ENCODE results near the gene CDNF. TPM values are rescaled to one million over a fixed set of nuclear protein-coding genes. Genes with fewer than 3 reads are reported as not detected.

The CDNF gene
- total RNA-seq, result 0.34 and 1.9 TPM in 2 replicates

GRCh38 chr10:14837757-14838581 is at the start of gene CDNF, which contains the start of the genes HSPA14 and MSANTD7:
TSS of gene CDNF (minus strand) at chr10:14838037. CDS start at chr10:14837946, 91 bp downstream.
TSS of gene HSPA14 (plus strand) at chr10:14838306. CDS start at chr10:14838403, 97 bp downstream.
TSS of gene MSANTD7 (plus strand) at chr10:14838306. CDS start at chr10:14842285, 3,979 bp downstream.

GRCh38 chr10:14878266-14879123 is 40.7 kb upstream of the CDNF start, which contains the start of gene SUV39H2:
TSS of gene SUV39H2 (plus strand) at chr10:14878866. CDS start at chr10:14878889, 23 bp downstream.

GRCh38 chr10:14774797-14775196 is 63.0 kb downstream of the CDNF start, which contains the start of gene FAM107B:
TSS of gene FAM107B (minus strand) at chr10:14774897. CDS start at chr10:14774663, 234 bp downstream.

Other genes starting within 250 kb of the CDNF start
- gene FAM107B, start 63.1 kb downstream of the CDNF start, total RNA-seq, result 10.8 and 11.3 TPM in 2 replicates
- gene HSPA14, start 269 bp upstream of the CDNF start, total RNA-seq, result 15.3 and 16.6 TPM in 2 replicates
- 9.8 and 11.3 TPM in 2 replicates for gene MSANTD7, start 269 bp upstream of the CDNF start, total RNA-seq
- 17.5 and 18.2 TPM in 2 replicates for gene SUV39H2, start 40.8 kb upstream of the CDNF start, total RNA-seq
- gene DCLRE1C, start 116.1 kb upstream of the CDNF start, total RNA-seq, result 6.6 and 7.9 TPM in 2 replicates
- 0.15 TPM in 1 of 2 replicates, not detected in the other for gene MEIG1, start 121.4 kb upstream of the CDNF start, total RNA-seq
- under 0.01 TPM in 1 of 2 replicates, not detected in the other for gene OLAH, start 205.9 kb upstream of the CDNF start, total RNA-seq